ENCODE results near the gene RGS9. TPM values are rescaled to one million over a fixed set of nuclear protein-coding genes. Genes with fewer than 3 reads are reported as not detected.

RGS9 gene
- total RNA-seq, 1 donor from 2014 or later = 3.2 TPM

DNA sequence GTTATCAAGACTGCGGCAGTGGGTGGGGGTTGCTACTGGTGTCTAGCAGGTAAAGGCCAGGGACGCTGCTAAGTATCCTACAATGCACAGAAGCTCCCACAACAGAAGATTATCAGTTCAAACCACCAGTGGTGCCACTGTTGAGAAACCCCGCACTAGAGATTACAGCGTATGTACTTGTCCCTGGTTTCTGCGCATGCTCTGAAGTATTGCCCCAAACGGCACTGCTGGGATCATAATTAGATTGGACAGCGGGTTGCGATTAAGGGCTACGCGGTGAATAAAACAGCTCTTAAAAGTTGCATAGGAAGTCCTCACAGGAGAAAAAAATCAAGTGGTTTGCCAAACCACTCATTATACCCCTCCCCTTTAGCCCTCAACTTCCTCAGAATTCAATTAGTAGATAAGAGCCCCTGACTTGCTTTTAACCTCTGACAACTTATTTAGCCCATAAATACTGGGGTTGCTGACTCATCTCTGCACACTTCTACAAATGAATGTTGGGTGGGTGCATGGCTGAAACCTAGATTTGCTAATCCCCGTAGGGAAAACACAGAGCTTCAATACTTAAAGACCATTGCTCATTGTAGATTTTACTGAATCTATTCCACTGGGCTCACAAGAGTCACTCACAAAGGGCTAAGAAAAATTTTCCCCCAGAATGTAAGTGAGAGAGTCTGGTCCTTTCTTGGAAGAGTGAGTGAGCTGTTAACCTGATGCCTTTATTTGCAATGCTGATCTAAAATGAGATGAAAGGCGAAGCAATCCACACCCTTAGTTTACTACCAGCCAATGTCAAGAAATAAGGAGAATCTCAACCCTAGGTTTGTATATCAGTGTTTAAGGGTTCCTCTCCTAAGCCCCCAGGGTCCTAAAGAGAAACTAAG lies 91.8 kb downstream of the RGS9 start:
- Mint-ChIP-seq H3K27ac (no peak overlapping the region), H3K36me3 (ENCODE audit: low read depth) (no peaks in the 10 kb centered on the region), H3K27me3 (peaks cover 39% of the 10 kb centered on the region), H3K4me1 (peaks cover 11% of the 10 kb centered on the region), H3K4me3 (no peak overlapping the region), H3K9me3 (no peaks in the 10 kb centered on the region)
- POLR2A ChIA-PET = no interaction called here
- CTCF ChIA-PET = no interaction called here
- intact Hi-C loops (cut with micrococcal nuclease) = no loop called here
- TF ChIP-seq, protein P1, sequence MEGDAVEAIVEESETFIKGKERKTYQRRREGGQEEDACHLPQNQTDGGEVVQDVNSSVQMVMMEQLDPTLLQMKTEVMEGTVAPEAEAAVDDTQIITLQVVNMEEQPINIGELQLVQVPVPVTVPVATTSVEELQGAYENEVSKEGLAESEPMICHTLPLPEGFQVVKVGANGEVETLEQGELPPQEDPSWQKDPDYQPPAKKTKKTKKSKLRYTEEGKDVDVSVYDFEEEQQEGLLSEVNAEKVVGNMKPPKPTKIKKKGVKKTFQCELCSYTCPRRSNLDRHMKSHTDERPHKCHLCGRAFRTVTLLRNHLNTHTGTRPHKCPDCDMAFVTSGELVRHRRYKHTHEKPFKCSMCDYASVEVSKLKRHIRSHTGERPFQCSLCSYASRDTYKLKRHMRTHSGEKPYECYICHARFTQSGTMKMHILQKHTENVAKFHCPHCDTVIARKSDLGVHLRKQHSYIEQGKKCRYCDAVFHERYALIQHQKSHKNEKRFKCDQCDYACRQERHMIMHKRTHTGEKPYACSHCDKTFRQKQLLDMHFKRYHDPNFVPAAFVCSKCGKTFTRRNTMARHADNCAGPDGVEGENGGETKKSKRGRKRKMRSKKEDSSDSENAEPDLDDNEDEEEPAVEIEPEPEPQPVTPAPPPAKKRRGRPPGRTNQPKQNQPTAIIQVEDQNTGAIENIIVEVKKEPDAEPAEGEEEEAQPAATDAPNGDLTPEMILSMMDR (IDR thresholded peaks at IDR 0.05) = no peak
- ATAC-seq (ENCODE audit: low read depth) (peak; percentile 31), DNase-seq (no peak)

DNA sequence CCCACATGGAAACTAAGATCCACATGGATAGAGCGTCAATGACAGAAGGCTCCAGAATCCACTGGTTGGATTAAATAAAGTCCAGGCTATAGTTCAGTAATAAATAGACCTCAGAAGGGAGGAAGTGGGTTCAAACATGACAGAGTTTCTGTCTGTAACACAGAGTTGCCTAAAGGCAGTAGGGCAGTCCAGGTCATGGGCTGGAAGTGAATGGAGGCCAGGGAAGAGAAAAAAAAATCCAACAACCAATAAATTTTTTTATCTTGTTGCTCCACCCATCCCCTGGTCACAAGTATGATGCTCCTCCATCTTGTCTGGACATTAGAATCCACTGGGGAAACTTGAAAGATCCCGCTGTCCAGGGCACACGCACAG lies 92.4 kb downstream of the RGS9 start:
- Mint-ChIP-seq H3K9me3 (no peaks in the 10 kb centered on the region), H3K36me3 (ENCODE audit: low read depth) (no peaks in the 10 kb centered on the region), H3K4me1 (peaks cover 11% of the 10 kb centered on the region), H3K27ac (no peak overlapping the region), H3K27me3 (peaks cover 42% of the 10 kb centered on the region), H3K4me3 (no peak overlapping the region)
- intact Hi-C loops (cut with micrococcal nuclease) = no loop called here
- TF ChIP-seq, protein P1 (IDR thresholded peaks at IDR 0.05) = no peak
- POLR2A ChIA-PET = no interaction called here
- ATAC-seq (ENCODE audit: low read depth) (no peak), DNase-seq (no peak)
- CTCF ChIA-PET = no interaction called here

DNA sequence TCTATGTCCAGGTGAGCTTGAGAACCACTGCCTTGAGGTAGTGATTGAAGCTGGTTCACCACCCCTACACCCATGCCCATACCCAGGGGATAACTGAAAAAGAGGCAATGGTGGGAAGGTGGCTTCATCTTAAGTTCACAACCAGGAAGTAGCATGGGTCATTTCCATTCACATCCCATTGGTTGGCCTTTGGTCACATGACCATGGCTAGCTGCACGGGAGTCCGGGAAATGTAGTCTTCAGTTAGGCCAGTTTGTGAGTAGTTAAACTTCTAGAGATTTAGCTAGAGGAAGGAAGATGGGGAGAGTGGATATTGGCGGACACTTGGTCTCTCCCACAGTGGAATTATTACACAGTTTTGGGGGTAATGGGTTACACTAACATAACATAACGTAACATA lies 92.9 kb downstream of the RGS9 start:
- peaks cover 44% of the 10 kb centered on the region for H3K27me3 Mint-ChIP-seq
- intact Hi-C loops (cut with micrococcal nuclease) = loop anchor here (10.0 kb wide), 1 partner anchor 325 kb away; no protein-coding TSS in a partner anchor
- TF ChIP-seq, protein P1 (IDR thresholded peaks at IDR 0.05) = no peak
- DNase-seq = no peak
- no peaks in the 10 kb centered on the region for H3K36me3 Mint-ChIP-seq (ENCODE audit: low read depth)
- no peak for ATAC-seq (ENCODE audit: low read depth)
- H3K27ac Mint-ChIP-seq = no peak overlapping the region
- POLR2A ChIA-PET = no interaction called here
- H3K4me1 Mint-ChIP-seq = peaks cover 11% of the 10 kb centered on the region
- no peak overlapping the region for H3K4me3 Mint-ChIP-seq
- CTCF ChIA-PET = no interaction called here
- H3K9me3 Mint-ChIP-seq = no peaks in the 10 kb centered on the region

DNA sequence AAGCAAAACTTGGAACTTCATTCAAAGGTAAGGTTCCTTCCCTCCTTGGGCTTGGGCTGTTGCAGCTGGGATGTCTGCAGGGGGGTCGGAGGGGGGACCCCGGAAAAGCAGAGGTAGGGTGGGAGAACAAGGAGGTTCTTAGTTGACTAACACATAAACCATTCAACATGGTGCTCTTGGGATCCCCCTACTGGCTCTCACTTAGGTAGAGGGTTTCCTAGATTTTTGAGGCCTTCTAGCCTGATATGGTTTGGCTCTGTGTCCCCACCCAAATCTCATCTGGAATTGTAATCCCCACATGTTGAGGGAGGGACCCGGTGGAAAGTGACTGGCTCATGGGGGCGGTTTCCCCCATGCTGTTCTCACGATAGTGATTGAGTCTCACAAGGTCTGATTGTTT lies 93.9 kb downstream of the RGS9 start:
- H3K27me3 Mint-ChIP-seq = peaks cover 40% of the 10 kb centered on the region
- intact Hi-C loops (cut with micrococcal nuclease) = loop anchor here (1.0 to 10.0 kb wide), 2 partner anchors 324 to 934 kb away; no protein-coding TSS in a partner anchor
- CTCF ChIA-PET = interaction anchor here (2.2 kb wide), 1 partner anchor 934 kb away, joined by 29 read pairs; no protein-coding TSS in a partner anchor
- H3K36me3 Mint-ChIP-seq (ENCODE audit: low read depth) = no peaks in the 10 kb centered on the region
- no peak for DNase-seq
- no peak for ATAC-seq (ENCODE audit: low read depth)
- TF ChIP-seq, protein P1 (IDR thresholded peaks at IDR 0.05) = no peak
- POLR2A ChIA-PET = no interaction called here
- no peak overlapping the region for H3K27ac Mint-ChIP-seq
- H3K4me3 Mint-ChIP-seq = no peak overlapping the region
- H3K4me1 Mint-ChIP-seq = peaks cover 11% of the 10 kb centered on the region
- H3K9me3 Mint-ChIP-seq = peaks cover 4% of the 10 kb centered on the region

DNA sequence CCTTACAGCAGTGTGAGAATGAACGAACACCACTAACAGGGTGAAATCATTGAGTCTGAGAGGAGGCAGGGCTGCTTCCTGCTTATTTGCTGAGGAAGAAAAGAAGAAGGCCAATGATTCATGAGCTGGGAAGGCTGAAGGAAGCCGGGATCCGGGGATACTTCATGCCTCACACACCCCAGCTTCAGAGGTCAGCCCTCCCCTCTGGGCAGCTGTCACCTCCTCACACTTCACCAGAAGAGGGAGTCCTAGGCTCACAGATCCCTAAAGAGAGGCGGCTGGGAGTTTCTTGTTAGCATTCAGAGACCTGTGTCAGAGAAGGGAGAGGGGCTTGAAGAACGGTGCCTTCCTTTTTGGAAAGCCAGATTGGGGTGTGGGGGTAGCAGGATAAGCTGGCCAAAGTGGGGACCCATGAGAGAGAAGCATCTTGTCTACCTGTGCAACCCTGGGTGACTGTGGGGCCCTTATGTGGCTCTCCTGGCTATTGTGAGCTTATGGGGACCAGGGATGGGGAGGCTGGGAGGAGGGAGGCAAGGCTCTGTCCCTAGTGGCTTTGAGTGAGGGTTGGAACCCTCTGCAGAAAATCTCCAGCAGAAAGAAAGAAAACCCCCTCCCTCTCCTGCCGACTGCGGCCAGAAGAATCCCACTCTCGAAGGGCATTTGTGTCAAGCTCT lies 94.6 kb downstream of the RGS9 start:
- Mint-ChIP-seq H3K27me3 (peaks cover 35% of the 10 kb centered on the region), H3K4me3 (no peak overlapping the region), H3K9me3 (peaks cover 4% of the 10 kb centered on the region), H3K27ac (no peak overlapping the region), H3K4me1 (peaks cover 11% of the 10 kb centered on the region), H3K36me3 (ENCODE audit: low read depth) (no peaks in the 10 kb centered on the region)
- POLR2A ChIA-PET = interaction anchor here (0.5 kb wide), 1 partner anchor 1615 kb away, joined by 5 read pairs; no protein-coding TSS in a partner anchor
- CTCF ChIA-PET = interaction anchor here (2.2 kb wide), 1 partner anchor 934 kb away, joined by 29 read pairs; no protein-coding TSS in a partner anchor
- intact Hi-C loops (cut with micrococcal nuclease) = loop anchor here (1.0 to 10.0 kb wide), 2 partner anchors 323 to 934 kb away; no protein-coding TSS in a partner anchor
- DNase-seq (no peak), ATAC-seq (ENCODE audit: low read depth) (no peak)
- TF ChIP-seq, protein P1 (IDR thresholded peaks at IDR 0.05) = no peak

All from activated B cell treated with CpG ODN at 0.5 μM for 24 hours (primary cell).